ENCODE measurements around the gene DPP3. TPM values are rescaled to one million over a fixed set of nuclear protein-coding genes. Genes with fewer than 3 reads are reported as not detected.
A peak's percentile ranks its signal among the peaks of the same experiment; 100 is the strongest.
"Not testable (repeated sequence)": the region's sequence is repeated elsewhere in the genome, so short reads cannot be mapped to it uniquely, and the experiment has no call there.

Gene DPP3
- total RNA-seq, 8 experiments from 2014 or later: 26.3 to 74.9 (median 35.4) TPM

GRCh38 chr11:66532784-66533183 lies 52.5 kb downstream of the DPP3 start:
- Histone ChIP-seq H3K4me1 (replicated peaks in 1 of 2) (no peaks in the 10 kb centered on the region), H3K27ac (no peak overlapping the region), H3K4me3 (no peak overlapping the region)
- WGBS, 10 experiments: 20 to 100% (median 84%) methylated on average over 1 to 3 of the region's 6 CpGs; no CpG with 5 or more reads in 6 of the 10 experiments
- in situ Hi-C loops (cut with MboI; ENCODE audit: low pct_unique_long_range_greater_than_20kb in 2 of 9, low sequenced_read_pairs in 9 of 9, unreplicated experiment in 9 of 9): no loop called here
- peak in 3 of 8 experiments; percentile 19 to 55 (median 30) for ATAC-seq (replicated peaks in 6 of 8)

GRCh38 chr11:66539170-66539869 lies 59.1 kb downstream of the DPP3 start:
- peak in 2 of 8 experiments; percentile 23 to 44 for ATAC-seq (replicated peaks in 6 of 8)
- 40 to 91% (median 84%) methylated on average over 1 to 8 of the region's 16 CpGs; no CpG with 5 or more reads in 6 of the 10 experiments for WGBS, 10 experiments
- Histone ChIP-seq H3K4me3 (no peak overlapping the region), H3K4me1 (replicated peaks in 1 of 2) (peaks cover under 1 to 9% of the 10 kb centered on the region in 2 donors), H3K27ac (no peak overlapping the region)
- in situ Hi-C loops (cut with MboI; ENCODE audit: low pct_unique_long_range_greater_than_20kb in 2 of 9, low sequenced_read_pairs in 9 of 9, unreplicated experiment in 9 of 9): no loop called here

DNA sequence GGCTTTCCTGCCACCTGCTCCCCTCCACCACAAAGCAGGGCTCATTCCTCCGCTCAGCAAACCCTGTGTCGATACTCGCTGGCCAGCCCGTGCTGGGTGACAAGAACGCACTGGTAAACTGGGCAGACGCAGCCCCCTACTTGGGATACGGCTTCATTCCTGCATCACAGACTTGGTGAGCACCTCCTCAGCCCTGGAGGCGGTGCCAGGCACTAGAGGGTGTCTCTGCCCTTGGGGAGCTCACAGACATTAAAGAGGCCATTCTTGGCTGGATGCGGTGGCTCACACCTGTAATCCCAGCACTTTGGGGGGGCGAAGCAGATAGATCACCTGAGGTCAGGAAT lies 59.6 kb downstream of the DPP3 start:
- no peak for ATAC-seq (replicated peaks in 6 of 8)
- H3K4me1 ChIP-seq (replicated peaks in 1 of 2): peaks cover 6 to 14% of the 10 kb centered on the region in 2 donors
- in situ Hi-C loops (cut with MboI; ENCODE audit: low pct_unique_long_range_greater_than_20kb in 2 of 9, low sequenced_read_pairs in 9 of 9, unreplicated experiment in 9 of 9): no loop called here
- no peak overlapping the region for H3K4me3 ChIP-seq
- no peak overlapping the region for H3K27ac ChIP-seq
- 83 to 100% (median 100%) methylated on average over 1 to 7 of the region's 10 CpGs; no CpG with 5 or more reads in 4 of the 10 experiments for WGBS, 10 experiments

DNA sequence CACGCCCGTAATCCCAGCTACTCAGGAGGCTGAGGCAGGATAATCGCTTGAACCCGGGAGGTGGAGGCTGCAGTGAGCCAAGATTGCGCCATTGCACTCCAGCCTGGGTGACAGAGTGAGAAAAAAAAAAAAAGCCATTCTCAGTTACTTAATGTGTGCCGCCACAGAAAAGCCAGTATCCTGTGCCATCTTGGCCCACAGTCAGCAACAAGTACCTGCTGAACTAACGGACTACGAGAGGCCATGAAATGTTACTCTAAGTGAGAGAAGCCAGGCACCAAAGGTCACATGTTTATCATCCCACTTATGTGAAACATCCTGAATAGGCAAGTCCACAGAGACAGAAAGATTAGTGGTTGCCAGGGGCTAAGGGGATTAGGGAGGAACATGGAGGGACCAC lies 60.4 kb downstream of the DPP3 start:
- ATAC-seq (replicated peaks in 6 of 8); H3K27ac ChIP-seq; H3K4me3 ChIP-seq; in situ Hi-C loops (cut with MboI; ENCODE audit: low pct_unique_long_range_greater_than_20kb in 2 of 9, low sequenced_read_pairs in 9 of 9, unreplicated experiment in 9 of 9): not testable (repeated sequence)
- WGBS, 10 experiments: 90 to 100% (median 96%) methylated on average over 2 to 8 of the region's 8 CpGs; no CpG with 5 or more reads in 4 of the 10 experiments
- H3K4me1 ChIP-seq (replicated peaks in 1 of 2): peaks cover 9 to 17% of the 10 kb centered on the region in 2 donors

- Histone ChIP-seq H3K4me3 (no peak overlapping the region), H3K27ac (no peak overlapping the region), H3K4me1 (replicated peaks in 1 of 2) (peaks cover 9 to 17% of the 10 kb centered on the region in 2 donors)
- no peak for ATAC-seq (replicated peaks in 6 of 8)
- in situ Hi-C loops (cut with MboI; ENCODE audit: low pct_unique_long_range_greater_than_20kb in 2 of 9, low sequenced_read_pairs in 9 of 9, unreplicated experiment in 9 of 9): no loop called here
- WGBS, 10 experiments: 25 to 100% (median 95%) methylated on average over 1 to 4 of the region's 4 CpGs; no CpG with 5 or more reads in 5 of the 10 experiments
Observed at GRCh38 chr11:66541892-66542291, 61.7 kb downstream of the DPP3 start.

GRCh38 chr11:66542362-66542761 lies 62.1 kb downstream of the DPP3 start:
- no peak overlapping the region for H3K4me3 ChIP-seq
- no peak for ATAC-seq (replicated peaks in 6 of 8)
- H3K4me1 ChIP-seq (replicated peaks in 1 of 2): peaks cover 14 to 17% of the 10 kb centered on the region in 2 donors
- WGBS, 10 experiments: 0 to 100% (median 83%) methylated on average over 1 to 9 of the region's 10 CpGs; no CpG with 5 or more reads in 2 of the 10 experiments
- in situ Hi-C loops (cut with MboI; ENCODE audit: low pct_unique_long_range_greater_than_20kb in 2 of 9, low sequenced_read_pairs in 9 of 9, unreplicated experiment in 9 of 9): no loop called here
- H3K27ac ChIP-seq: no peak overlapping the region

GRCh38 chr11:66543263-66544107 lies 63.3 kb downstream of the DPP3 start:
- Histone ChIP-seq H3K27ac (no peak overlapping the region), H3K4me1 (replicated peaks in 1 of 2) (peaks cover 22 to 24% of the 10 kb centered on the region in 2 donors), H3K4me3 (peak overlapping the region in 1 of 5 donors; percentile 2)
- in situ Hi-C loops (cut with MboI; ENCODE audit: low pct_unique_long_range_greater_than_20kb in 2 of 9, low sequenced_read_pairs in 9 of 9, unreplicated experiment in 9 of 9): no loop called here
- WGBS, 10 experiments: 14 to 100% (median 66%) methylated on average over 1 to 7 of the region's 26 CpGs; no CpG with 5 or more reads in 4 of the 10 experiments
- ATAC-seq (replicated peaks in 6 of 8): peak in 5 of 8 experiments; percentile 2 to 22 (median 8)

- WGBS, 10 experiments: 0 to 82% (median 70%) methylated on average over 1 to 11 of the region's 14 CpGs; no CpG with 5 or more reads in 1 of the 10 experiments
- in situ Hi-C loops (cut with MboI; ENCODE audit: low pct_unique_long_range_greater_than_20kb in 2 of 9, low sequenced_read_pairs in 9 of 9, unreplicated experiment in 9 of 9); H3K27ac ChIP-seq: not testable (repeated sequence)
Observed at GRCh38 chr11:66544952-66545351, 64.7 kb downstream of the DPP3 start.

DNA sequence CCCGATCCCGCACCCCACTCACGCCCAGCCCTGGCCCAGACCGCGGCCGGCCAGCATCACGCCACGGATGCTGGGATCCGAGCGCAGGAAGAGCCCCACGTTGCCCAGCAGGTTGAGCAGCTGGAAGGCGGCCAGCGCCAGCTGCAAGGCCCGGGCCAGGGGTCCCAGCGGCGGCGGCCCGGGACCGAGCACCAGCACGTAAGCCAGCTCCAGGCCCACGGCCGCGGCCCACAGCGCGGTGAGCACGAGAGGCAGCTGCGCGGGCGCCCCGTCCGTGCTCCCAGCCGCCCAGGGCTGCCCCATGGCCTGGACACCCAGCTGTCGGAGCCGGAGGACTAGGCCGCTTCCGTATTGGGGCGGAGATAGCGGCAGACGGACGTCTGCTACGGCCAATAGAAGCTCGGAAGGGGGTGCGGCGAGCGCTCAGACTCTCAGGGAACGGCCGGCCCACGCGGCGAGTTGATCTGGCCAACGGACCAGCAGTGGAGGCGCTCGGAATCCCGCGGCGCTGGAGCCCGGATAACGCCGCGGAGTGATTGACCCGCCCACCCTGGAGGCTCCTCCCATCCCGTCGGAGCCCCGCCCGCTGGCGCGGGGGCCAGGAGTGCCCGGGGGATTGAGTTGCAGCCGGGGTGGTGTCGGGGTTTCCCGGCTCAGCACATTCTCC lies 65.6 kb downstream of the DPP3 start, which contains the start of gene ZDHHC24:
Gene ZDHHC24, minus strand, starts transcription at position 348 of the 667 bp plus-strand sequence. Its CDS starts 45 bp downstream, at position 303.
- WGBS, 10 experiments: 0% methylated on average over 4 of the region's 71 CpGs; no CpG with 5 or more reads in 9 of the 10 experiments
- peak within 1 kb of the TSS; percentile 11 to 68 for H3K27ac ChIP-seq

More at GRCh38 chr11:66544952-66545351, 64.7 kb downstream of the DPP3 start:
- Histone ChIP-seq H3K4me3 (peak overlapping the region; percentile 49 to 71 (median 68)), H3K4me1 (replicated peaks in 1 of 2) (peaks cover 23 to 29% of the 10 kb centered on the region in 2 donors)
- not testable (repeated sequence) for ATAC-seq (replicated peaks in 6 of 8)

GRCh38 chr11:66546368-66546965 lies 66.2 kb downstream of the DPP3 start, which contains the start of gene ACTN3:
Gene ACTN3, plus strand, starts transcription at chr11:66546903. Its CDS starts 35 bp downstream, at chr11:66546938.
- in situ Hi-C loops (cut with MboI; ENCODE audit: low pct_unique_long_range_greater_than_20kb in 2 of 9, low sequenced_read_pairs in 9 of 9, unreplicated experiment in 9 of 9): no loop called here
- peak within 1 kb of the TSS; percentile 11 to 68 for H3K27ac ChIP-seq
- WGBS, 10 experiments: 0 to 7% (median 0%) methylated on average over 1 to 12 of the region's 37 CpGs; no CpG with 5 or more reads in 5 of the 10 experiments
- peak within 1 kb of the TSS; percentile 49 to 71 (median 68) for H3K4me3 ChIP-seq
- peak in 3 of 8 experiments; percentile 3 to 7 (median 6) for ATAC-seq (replicated peaks in 6 of 8)
- H3K4me1 ChIP-seq (replicated peaks in 1 of 2): peaks cover 23 to 29% of the 10 kb centered on the region in 2 donors

More for the DNA sequence above, 65.6 kb downstream of the DPP3 start, which contains the start of gene ZDHHC24:
- in situ Hi-C loops (cut with MboI; ENCODE audit: low pct_unique_long_range_greater_than_20kb in 2 of 9, low sequenced_read_pairs in 9 of 9, unreplicated experiment in 9 of 9): no loop called here
- peak; percentile 93 to 97 (median 94) for ATAC-seq (replicated peaks in 6 of 8)
- peak within 1 kb of the TSS; percentile 49 to 71 (median 68) for H3K4me3 ChIP-seq
- H3K4me1 ChIP-seq (replicated peaks in 1 of 2): peaks cover 23 to 29% of the 10 kb centered on the region in 2 donors

DNA sequence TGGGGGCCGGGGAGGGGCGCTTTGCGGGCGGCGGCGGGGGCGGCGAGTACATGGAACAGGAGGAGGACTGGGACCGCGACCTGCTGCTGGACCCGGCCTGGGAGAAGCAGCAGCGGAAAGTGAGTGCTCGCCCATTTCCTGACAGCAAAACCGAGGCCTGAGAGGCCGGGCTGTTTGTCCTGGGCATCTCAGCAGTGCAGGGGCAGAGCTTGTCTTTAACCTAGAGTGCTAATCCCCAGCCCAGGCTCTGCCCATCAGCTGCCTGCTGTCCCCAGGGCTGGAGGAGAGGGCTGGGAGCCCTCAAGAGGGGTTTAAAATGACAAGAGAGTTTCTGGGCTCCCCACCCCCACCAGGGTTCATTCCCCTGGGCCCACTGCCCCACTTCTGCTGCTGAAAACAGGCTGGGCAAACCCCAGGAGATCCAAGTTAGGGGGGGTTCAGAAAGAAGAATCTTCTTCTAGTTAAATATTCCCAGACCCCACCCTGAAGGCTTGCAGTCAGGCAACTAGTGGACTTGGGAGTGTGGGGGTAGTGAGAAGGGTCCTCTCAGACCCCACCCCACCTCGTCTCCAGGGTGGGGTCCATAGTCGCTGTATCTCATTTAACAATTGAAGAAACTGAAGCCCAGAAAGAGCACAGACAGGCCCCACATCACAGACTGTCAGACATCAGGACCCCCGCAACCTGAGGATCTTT lies 66.9 kb downstream of the DPP3 start:
- H3K4me3 ChIP-seq: no peak overlapping the region

More for the DNA sequence above, 66.9 kb downstream of the DPP3 start:
- 10 to 67% (median 30%) methylated on average over 1 to 3 of the region's 18 CpGs; no CpG with 5 or more reads in 6 of the 10 experiments for WGBS, 10 experiments
- Histone ChIP-seq H3K27ac (no peak overlapping the region), H3K4me1 (replicated peaks in 1 of 2) (peaks cover 23 to 29% of the 10 kb centered on the region in 2 donors)
- ATAC-seq (replicated peaks in 6 of 8): no peak
- in situ Hi-C loops (cut with MboI; ENCODE audit: low pct_unique_long_range_greater_than_20kb in 2 of 9, low sequenced_read_pairs in 9 of 9, unreplicated experiment in 9 of 9): no loop called here

All from motor neuron (in vitro differentiated cells).